SK-N-SH (cell line): ENCODE data around the gene LIPG.

Experiments
- CHD2 ChIP-seq: fragments of 150-350 bp; IDR thresholded peaks from 2 replicates; pipeline ENCODE4 v1.6.1; 2018; ENCODE audit warnings: low read length; ENCODE audit not compliant: partially characterized antibody
- CTCF ChIP-seq: fragments of 200-600 bp; sonication (generic); IDR thresholded peaks from 2 replicates; pipeline ENCODE4 v1.6.1; 2017; ENCODE audit warnings: antibody characterized with exemption, mild to moderate bottlenecking, moderate library complexity
- EP300 ChIP-seq, 2 experiments: IDR thresholded peaks; 2 replicates each; pipeline versions ENCODE4 v1.4.0 to v1.6.1; 2012; ENCODE audit warnings: borderline replicate concordance in 1 of 2, low read depth in 1 of 2, low read length in 1 of 2
- EZH2phosphoT487 ChIP-seq: fragments of 200-600 bp; sonication (generic); IDR thresholded peaks from 2 replicates; pipeline ENCODE4 v1.6.1; 2017; ENCODE audit warnings: low read depth, mixed run types, mild to moderate bottlenecking, antibody characterized with exemption, moderate library complexity, borderline replicate concordance
- FOXM1 ChIP-seq: IDR thresholded peaks from 2 replicates; pipeline ENCODE4 v1.4.0; 2012; ENCODE audit warnings: low read depth, mild to moderate bottlenecking
- JUND ChIP-seq: IDR thresholded peaks from 2 replicates; pipeline ENCODE4 v1.4.0; 2012
- MAX ChIP-seq: IDR thresholded peaks from 2 replicates; pipeline ENCODE4 v1.4.0; 2012; ENCODE audit warnings: low read depth
- RAD21 ChIP-seq: IDR thresholded peaks from 2 replicates; pipeline ENCODE4 v1.6.1; 2012; ENCODE audit warnings: mild to moderate bottlenecking, low read length
- REST ChIP-seq: IDR thresholded peaks from 2 replicates; pipeline ENCODE4 v1.6.1; 2012; ENCODE audit warnings: mild to moderate bottlenecking, low read depth, low read length, moderate library complexity
- RFX5 ChIP-seq: IDR thresholded peaks from 2 replicates; pipeline ENCODE4 v1.6.1; 2012; ENCODE audit warnings: mild to moderate bottlenecking, improper control_type of control experiment, low read length
- TAF1 ChIP-seq: IDR thresholded peaks from 2 replicates; pipeline ENCODE4 v1.6.1; 2012; ENCODE audit warnings: low read depth, mild to moderate bottlenecking, low read length, moderate library complexity, borderline replicate concordance
- TCF12 ChIP-seq: IDR thresholded peaks from 2 replicates; pipeline ENCODE4 v1.4.0; 2012
- ZBTB33 ChIP-seq: IDR thresholded peaks from 2 replicates; pipeline ENCODE4 v1.4.0; 2012; ENCODE audit warnings: low read depth, borderline replicate concordance

DNA sequence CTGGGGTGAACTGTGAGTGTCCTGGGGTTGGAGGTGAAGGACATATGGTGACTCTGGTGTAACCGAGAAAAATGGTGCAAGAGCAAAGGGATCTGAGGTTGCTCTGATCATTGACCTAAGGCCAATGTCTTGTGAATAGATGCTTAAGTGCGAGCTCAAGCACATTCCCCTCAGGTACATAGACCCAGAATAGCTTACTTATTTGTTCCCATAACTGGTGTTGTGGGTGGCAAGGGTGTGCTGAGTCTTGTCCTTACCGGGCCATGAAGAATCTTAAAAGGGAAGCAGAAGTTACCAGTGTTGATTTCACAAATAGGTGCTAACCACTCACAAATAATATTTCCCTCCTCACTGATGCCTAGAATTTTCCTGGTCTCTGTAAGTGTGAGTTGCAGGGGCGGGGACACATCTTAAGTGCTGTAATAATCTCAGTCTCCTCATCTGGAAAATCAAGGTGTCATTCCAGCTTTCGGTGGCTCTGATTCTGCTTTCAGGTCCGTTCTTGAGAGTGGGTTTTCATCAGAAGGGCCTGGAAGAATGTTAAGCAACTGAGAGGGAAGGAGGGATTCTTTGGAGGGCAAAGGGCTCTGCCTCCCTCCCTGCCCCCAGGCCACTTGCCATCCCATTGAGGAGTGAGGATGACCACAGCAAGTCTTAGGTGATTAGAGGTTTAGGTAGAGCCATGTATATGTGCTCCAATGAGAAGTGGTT is 54.9 kb downstream of the LIPG start:
- TF ChIP-seq CTCF (no peak), FOXM1 (no peak), JUND (no peak), EZH2phosphoT487 (no peak), RAD21 (no peak), REST (no peak), CHD2 (no peak), TAF1 (no peak), RFX5 (no peak), ZBTB33 (no peak), EP300 (IDR thresholded peaks at IDR 0.05; ENCODE audit: borderline replicate concordance in 1 of 2, low read depth in 1 of 2, low read length in 1 of 2) (no peak), TCF12 (no peak), MAX (no peak)
